ENCODE results near the gene ARHGEF37. TPM values are rescaled to one million over a fixed set of nuclear protein-coding genes. Genes with fewer than 3 reads are reported as not detected.

ARHGEF37 gene
- total and polyA plus RNA-seq, 2 of the 8 experiments (the other 6 are each of a cell fraction or from before 2014, with no cell fraction given): 0.21 to 0.48 TPM

DNA sequence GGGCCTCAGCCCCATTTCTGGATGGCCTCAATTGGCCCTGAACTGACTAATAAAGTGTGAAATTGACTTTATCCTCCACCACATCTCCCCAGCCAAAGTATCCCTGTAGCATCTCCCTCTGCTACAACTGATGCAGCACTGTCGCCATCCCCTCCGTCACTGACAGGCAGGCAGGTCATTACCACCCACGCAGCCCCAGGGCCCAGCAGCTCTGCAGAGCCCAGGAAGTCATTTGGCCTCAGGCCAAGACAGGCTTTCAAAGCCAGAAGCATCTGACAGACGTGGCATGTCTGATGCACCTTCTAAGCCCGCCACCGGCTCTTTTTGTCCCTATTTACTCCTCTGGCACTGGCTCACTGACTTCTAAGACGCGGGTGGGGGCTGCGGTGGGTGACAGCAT, 65.3 kb downstream of the ARHGEF37 start:
- Histone ChIP-seq H4K91ac (replicated peaks; ENCODE audit: insufficient read length, low read length) (no peak overlapping the region), H3K27me3 (replicated peaks in 1 of 4; ENCODE audit: control insufficient read depth in 3 of 4, extremely low read depth in 1 of 4, insufficient read depth in 3 of 4, low read length in 3 of 4) (no peaks in the 10 kb centered on the region), H3K23ac (ENCODE audit: insufficient read length) (no peak overlapping the region), H4K20me1 (replicated peaks in 1 of 2; ENCODE audit: control insufficient read depth in 1 of 2, insufficient read depth in 2 of 2, low read length in 2 of 2) (no peaks in the 10 kb centered on the region), H3K79me2 (ENCODE audit: control insufficient read depth in 1 of 2, insufficient read depth in 2 of 2, low read length in 2 of 2) (no peaks in the 10 kb centered on the region), H3K9me3 (ENCODE audit: insufficient read depth in 2 of 2, low read depth in 1 of 2, low read length in 1 of 2) (no peaks in the 10 kb centered on the region), H3K4me3 (ENCODE audit: extremely low read depth in 1 of 4, insufficient read depth in 2 of 4, low read depth in 3 of 4, low read length in 4 of 4) (no peak overlapping the region), H3K4ac (replicated peaks; ENCODE audit: insufficient read length, low read depth, low read length) (no peak overlapping the region), H2BK120ac (replicated peaks; ENCODE audit: low read depth, low read length) (no peak overlapping the region), H2BK5ac (ENCODE audit: low read depth, low read length) (no peak overlapping the region), H2AK5ac (ENCODE audit: low read depth, low read length) (no peak overlapping the region), H3K56ac (replicated peaks; ENCODE audit: insufficient read length, low read depth, low read length) (no peak overlapping the region), H3K9ac (replicated peaks in 1 of 4; ENCODE audit: extremely low read depth in 1 of 4, low read depth in 3 of 4, low read length in 3 of 4) (no peak overlapping the region), H2BK20ac (ENCODE audit: low read length) (no peak overlapping the region), H4K8ac (ENCODE audit: extremely low read depth, insufficient read depth, low read length) (no peak overlapping the region), H4K5ac (ENCODE audit: insufficient read length, low read depth, low read length) (no peak overlapping the region), H3K23me2 (ENCODE audit: low read depth, low read length) (no peaks in the 10 kb centered on the region; the same call in 1 of the 2 replicates), H2AFZ (ENCODE audit: low read length) (no peak overlapping the region), H3K4me1 (replicated peaks in 1 of 4; ENCODE audit: control insufficient read depth in 3 of 4, insufficient read depth in 4 of 4, low read length in 3 of 4) (no peaks in the 10 kb centered on the region), H2BK12ac (ENCODE audit: low read depth, low read length) (no peak overlapping the region), H2BK15ac (ENCODE audit: low read length) (no peak overlapping the region), H3K79me1 (ENCODE audit: low read depth, low read length) (no peaks in the 10 kb centered on the region), H3K4me2 (ENCODE audit: insufficient read depth in 1 of 2, low read depth in 2 of 2, low read length in 2 of 2) (no peak overlapping the region), H3K18ac (ENCODE audit: extremely low read depth, low read length) (no peak overlapping the region), H3K36me3 (ENCODE audit: control insufficient read depth in 2 of 4, insufficient read depth in 4 of 4, low read length in 3 of 4) (no peaks in the 10 kb centered on the region), H3K14ac (ENCODE audit: insufficient read length) (no peak overlapping the region), H3K27ac (ENCODE audit: low read depth, low read length) (no peak overlapping the region)
- POLR2A ChIA-PET (ENCODE audit: partially characterized antibody): no interaction called here
- CTCF ChIA-PET (ENCODE audit: partially characterized antibody): interaction anchor here (0.5 to 19.9 kb wide), 10 partner anchors 10 to 566 kb away, joined by 3 to 470 read pairs (median 4); no protein-coding TSS in a partner anchor
- WGBS, 2 experiments (ENCODE audit: extremely low coverage in 1 of 2, insufficient coverage in 1 of 2, insufficient read length in 1 of 2, insufficient replicate concordance in 2 of 2, low coverage in 1 of 2, low lambda C conversion rate in 2 of 2, missing lambda C conversion rate in 1 of 2): 95% methylated on average over 9 of the region's 9 CpGs; no CpG with 5 or more reads in 1 of the 2 experiments
- FAIRE-seq: no peak
- TF ChIP-seq POLR2A (IDR thresholded peaks at IDR 0.05; ENCODE audit: control extremely low read depth in 1 of 2, low read depth in 2 of 2, low read length in 2 of 2) (no peak), NANOG (IDR thresholded peaks at IDR 0.05; ENCODE audit: insufficient read depth, low read depth, low read length, poor library complexity, severe bottlenecking) (no peak), POLR2AphosphoS5 (IDR thresholded peaks at IDR 0.05; ENCODE audit: low read depth, low read length) (no peak), BACH1 (IDR thresholded peaks at IDR 0.05; ENCODE audit: low read length) (no peak), EP300 (IDR thresholded peaks at IDR 0.05; ENCODE audit: borderline replicate concordance in 1 of 2, low read depth in 2 of 2, low read length in 2 of 2) (no peak), SP4 (IDR thresholded peaks at IDR 0.05; ENCODE audit: low read length) (no peak), TBP (IDR thresholded peaks at IDR 0.05; ENCODE audit: low read depth, low read length) (no peak), BCL11A (IDR thresholded peaks at IDR 0.05; ENCODE audit: low read depth in 2 of 2, low read length in 2 of 2) (no peak)
- TF ChIP-seq, protein P1, sequence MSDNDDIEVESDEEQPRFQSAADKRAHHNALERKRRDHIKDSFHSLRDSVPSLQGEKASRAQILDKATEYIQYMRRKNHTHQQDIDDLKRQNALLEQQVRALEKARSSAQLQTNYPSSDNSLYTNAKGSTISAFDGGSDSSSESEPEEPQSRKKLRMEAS (IDR thresholded peaks at IDR 0.05): no peak
- DNase-seq (ENCODE audit: low read depth in 1 of 2, low spot score in 2 of 2): no peak
